ENCODE data around the gene TMTC1. TPM values are rescaled to one million over a fixed set of nuclear protein-coding genes. Genes with fewer than 3 reads are reported as not detected.

The TMTC1 gene
- total and polyA plus RNA-seq, 2 of the 8 experiments (the other 6 are each of a cell fraction or from before 2014, with no cell fraction given) = 15.4 to 20.8 TPM

DNA sequence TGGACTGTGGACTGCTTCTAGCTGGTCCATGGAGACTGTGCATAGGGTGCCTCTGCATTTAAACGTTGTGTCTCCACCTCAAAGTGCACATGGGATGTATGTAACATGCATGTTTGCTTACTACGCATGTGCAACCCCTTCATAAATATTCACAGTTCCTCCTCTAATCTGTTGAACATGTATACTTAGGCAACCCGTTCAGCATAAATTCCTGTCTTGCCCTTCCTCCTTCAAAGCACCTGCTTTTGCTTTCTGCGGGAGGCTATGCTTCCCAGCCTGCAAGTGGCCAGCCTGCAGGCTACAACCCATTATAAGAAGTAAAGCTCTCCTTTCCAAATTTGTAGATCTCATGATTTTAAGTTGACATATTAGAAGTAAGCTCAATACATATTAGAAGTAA is 253.3 kb downstream of the TMTC1 start (continued):
- TF ChIP-seq, protein P1, sequence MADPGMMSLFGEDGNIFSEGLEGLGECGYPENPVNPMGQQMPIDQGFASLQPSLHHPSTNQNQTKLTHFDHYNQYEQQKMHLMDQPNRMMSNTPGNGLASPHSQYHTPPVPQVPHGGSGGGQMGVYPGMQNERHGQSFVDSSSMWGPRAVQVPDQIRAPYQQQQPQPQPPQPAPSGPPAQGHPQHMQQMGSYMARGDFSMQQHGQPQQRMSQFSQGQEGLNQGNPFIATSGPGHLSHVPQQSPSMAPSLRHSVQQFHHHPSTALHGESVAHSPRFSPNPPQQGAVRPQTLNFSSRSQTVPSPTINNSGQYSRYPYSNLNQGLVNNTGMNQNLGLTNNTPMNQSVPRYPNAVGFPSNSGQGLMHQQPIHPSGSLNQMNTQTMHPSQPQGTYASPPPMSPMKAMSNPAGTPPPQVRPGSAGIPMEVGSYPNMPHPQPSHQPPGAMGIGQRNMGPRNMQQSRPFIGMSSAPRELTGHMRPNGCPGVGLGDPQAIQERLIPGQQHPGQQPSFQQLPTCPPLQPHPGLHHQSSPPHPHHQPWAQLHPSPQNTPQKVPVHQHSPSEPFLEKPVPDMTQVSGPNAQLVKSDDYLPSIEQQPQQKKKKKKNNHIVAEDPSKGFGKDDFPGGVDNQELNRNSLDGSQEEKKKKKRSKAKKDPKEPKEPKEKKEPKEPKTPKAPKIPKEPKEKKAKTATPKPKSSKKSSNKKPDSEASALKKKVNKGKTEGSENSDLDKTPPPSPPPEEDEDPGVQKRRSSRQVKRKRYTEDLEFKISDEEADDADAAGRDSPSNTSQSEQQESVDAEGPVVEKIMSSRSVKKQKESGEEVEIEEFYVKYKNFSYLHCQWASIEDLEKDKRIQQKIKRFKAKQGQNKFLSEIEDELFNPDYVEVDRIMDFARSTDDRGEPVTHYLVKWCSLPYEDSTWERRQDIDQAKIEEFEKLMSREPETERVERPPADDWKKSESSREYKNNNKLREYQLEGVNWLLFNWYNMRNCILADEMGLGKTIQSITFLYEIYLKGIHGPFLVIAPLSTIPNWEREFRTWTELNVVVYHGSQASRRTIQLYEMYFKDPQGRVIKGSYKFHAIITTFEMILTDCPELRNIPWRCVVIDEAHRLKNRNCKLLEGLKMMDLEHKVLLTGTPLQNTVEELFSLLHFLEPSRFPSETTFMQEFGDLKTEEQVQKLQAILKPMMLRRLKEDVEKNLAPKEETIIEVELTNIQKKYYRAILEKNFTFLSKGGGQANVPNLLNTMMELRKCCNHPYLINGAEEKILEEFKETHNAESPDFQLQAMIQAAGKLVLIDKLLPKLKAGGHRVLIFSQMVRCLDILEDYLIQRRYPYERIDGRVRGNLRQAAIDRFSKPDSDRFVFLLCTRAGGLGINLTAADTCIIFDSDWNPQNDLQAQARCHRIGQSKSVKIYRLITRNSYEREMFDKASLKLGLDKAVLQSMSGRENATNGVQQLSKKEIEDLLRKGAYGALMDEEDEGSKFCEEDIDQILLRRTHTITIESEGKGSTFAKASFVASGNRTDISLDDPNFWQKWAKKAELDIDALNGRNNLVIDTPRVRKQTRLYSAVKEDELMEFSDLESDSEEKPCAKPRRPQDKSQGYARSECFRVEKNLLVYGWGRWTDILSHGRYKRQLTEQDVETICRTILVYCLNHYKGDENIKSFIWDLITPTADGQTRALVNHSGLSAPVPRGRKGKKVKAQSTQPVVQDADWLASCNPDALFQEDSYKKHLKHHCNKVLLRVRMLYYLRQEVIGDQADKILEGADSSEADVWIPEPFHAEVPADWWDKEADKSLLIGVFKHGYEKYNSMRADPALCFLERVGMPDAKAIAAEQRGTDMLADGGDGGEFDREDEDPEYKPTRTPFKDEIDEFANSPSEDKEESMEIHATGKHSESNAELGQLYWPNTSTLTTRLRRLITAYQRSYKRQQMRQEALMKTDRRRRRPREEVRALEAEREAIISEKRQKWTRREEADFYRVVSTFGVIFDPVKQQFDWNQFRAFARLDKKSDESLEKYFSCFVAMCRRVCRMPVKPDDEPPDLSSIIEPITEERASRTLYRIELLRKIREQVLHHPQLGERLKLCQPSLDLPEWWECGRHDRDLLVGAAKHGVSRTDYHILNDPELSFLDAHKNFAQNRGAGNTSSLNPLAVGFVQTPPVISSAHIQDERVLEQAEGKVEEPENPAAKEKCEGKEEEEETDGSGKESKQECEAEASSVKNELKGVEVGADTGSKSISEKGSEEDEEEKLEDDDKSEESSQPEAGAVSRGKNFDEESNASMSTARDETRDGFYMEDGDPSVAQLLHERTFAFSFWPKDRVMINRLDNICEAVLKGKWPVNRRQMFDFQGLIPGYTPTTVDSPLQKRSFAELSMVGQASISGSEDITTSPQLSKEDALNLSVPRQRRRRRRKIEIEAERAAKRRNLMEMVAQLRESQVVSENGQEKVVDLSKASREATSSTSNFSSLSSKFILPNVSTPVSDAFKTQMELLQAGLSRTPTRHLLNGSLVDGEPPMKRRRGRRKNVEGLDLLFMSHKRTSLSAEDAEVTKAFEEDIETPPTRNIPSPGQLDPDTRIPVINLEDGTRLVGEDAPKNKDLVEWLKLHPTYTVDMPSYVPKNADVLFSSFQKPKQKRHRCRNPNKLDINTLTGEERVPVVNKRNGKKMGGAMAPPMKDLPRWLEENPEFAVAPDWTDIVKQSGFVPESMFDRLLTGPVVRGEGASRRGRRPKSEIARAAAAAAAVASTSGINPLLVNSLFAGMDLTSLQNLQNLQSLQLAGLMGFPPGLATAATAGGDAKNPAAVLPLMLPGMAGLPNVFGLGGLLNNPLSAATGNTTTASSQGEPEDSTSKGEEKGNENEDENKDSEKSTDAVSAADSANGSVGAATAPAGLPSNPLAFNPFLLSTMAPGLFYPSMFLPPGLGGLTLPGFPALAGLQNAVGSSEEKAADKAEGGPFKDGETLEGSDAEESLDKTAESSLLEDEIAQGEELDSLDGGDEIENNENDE (IDR thresholded peaks at IDR 0.05; ENCODE audit: insufficient replicate concordance, low read length) = no peak
- TF ChIP-seq SP2 (IDR thresholded peaks at IDR 0.05; ENCODE audit: low read length) = no peak
- TF ChIP-seq CTBP2 (IDR thresholded peaks at IDR 0.05; ENCODE audit: borderline replicate concordance, insufficient read depth, insufficient read length, low read length) = no peak
- TF ChIP-seq ZNF274 (IDR thresholded peaks at IDR 0.05; ENCODE audit: borderline replicate concordance, extremely low read depth, low read length) = no peak
- TF ChIP-seq POLR2AphosphoS5 (IDR thresholded peaks at IDR 0.05; ENCODE audit: low read depth, low read length) = no peak
- no peak for TF ChIP-seq JUND (IDR thresholded peaks at IDR 0.05; ENCODE audit: low read length)
- no peak for TF ChIP-seq BCL11A (IDR thresholded peaks at IDR 0.05; ENCODE audit: low read depth in 2 of 2, low read length in 2 of 2)
- no peak for TF ChIP-seq CBX8 (IDR thresholded peaks at IDR 0.05; ENCODE audit: borderline replicate concordance, low read depth, low read length)
- TF ChIP-seq CHD1 (IDR thresholded peaks at IDR 0.05; ENCODE audit: low read depth, low read length) = no peak
- TF ChIP-seq KDM5A (IDR thresholded peaks at IDR 0.05; ENCODE audit: low read length) = no peak
- TF ChIP-seq TCF12 (IDR thresholded peaks at IDR 0.05; ENCODE audit: low read depth, low read length) = no peak
